MG63 (cell line): Measurements from ENCODE around the gene TTC16. TPM values are rescaled to one million over a fixed set of nuclear protein-coding genes. Genes with fewer than 3 reads are reported as not detected.

ENCODE experiments used
- DNase-seq: peaks from one replicate; pipeline ENCODE4 v3.0.0-alpha.2; 2020
- H3K27me3 ChIP-seq: fragments of 250-450 bp; sonication (Bioruptor Pico); 2 replicates; pipeline ENCODE4 v1.5.1; 2020; ENCODE audit warnings: mild to moderate bottlenecking, moderate library complexity
- H3K36me3 ChIP-seq: fragments of 250-450 bp; sonication (Bioruptor Pico); 2 replicates; pipeline ENCODE4 v1.5.1; 2020; ENCODE audit warnings: mild to moderate bottlenecking, moderate library complexity
- H3K4me3 ChIP-seq: fragments of 250-450 bp; sonication (Bioruptor Pico); 2 replicates; pipeline ENCODE4 v1.5.1; 2020; ENCODE audit warnings: mild to moderate bottlenecking, moderate library complexity
- H3K9me3 ChIP-seq: fragments of 250-450 bp; sonication (Bioruptor Pico); 2 replicates; pipeline ENCODE4 v1.5.1; 2020; ENCODE audit warnings: mild to moderate bottlenecking, moderate library complexity
- total RNA-seq: library from RNA; depleted of rRNA; stranded (reverse); fragments of >200 nt; shearing (Covaris generic); gene quantifications from 2 replicates; pipeline ENCODE4 v1.2.3, GENCODE V29; 2014; ENCODE audit warnings: low replicate concordance; rRNA removed

TTC16 gene, protein sequence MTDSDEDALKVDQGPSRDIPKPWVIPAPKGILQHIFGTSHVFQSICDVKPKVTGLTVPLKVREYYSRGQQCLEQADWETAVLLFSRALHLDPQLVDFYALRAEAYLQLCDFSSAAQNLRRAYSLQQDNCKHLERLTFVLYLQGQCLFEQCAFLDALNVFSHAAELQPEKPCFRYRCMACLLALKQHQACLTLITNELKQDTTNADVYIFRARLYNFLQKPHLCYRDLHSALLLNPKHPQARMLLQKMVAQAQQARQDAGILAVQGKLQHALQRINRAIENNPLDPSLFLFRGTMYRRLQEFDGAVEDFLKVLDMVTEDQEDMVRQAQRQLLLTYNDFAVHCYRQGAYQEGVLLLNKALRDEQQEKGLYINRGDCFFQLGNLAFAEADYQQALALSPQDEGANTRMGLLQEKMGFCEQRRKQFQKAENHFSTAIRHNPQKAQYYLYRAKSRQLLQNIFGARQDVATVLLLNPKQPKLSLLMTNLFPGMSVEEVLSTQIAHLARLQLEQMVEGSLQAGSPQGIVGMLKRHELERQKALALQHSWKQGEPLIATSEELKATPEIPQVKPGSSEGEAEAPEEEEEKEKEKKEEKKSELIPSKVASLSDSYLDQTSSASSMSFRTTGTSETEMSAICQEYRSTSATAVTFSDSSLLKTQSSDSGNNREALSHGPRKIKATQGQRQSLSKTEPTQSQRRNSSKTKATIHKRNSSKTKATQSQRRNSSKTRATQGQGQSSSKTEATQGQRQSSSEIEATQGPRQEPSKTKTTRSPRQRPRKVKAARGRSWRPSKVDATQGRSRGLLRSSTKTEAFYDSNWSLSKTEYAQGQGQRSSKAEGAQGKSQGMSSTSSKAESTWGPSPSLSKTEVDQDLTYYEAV
- total RNA-seq = not detected in 2 replicates

DNA sequence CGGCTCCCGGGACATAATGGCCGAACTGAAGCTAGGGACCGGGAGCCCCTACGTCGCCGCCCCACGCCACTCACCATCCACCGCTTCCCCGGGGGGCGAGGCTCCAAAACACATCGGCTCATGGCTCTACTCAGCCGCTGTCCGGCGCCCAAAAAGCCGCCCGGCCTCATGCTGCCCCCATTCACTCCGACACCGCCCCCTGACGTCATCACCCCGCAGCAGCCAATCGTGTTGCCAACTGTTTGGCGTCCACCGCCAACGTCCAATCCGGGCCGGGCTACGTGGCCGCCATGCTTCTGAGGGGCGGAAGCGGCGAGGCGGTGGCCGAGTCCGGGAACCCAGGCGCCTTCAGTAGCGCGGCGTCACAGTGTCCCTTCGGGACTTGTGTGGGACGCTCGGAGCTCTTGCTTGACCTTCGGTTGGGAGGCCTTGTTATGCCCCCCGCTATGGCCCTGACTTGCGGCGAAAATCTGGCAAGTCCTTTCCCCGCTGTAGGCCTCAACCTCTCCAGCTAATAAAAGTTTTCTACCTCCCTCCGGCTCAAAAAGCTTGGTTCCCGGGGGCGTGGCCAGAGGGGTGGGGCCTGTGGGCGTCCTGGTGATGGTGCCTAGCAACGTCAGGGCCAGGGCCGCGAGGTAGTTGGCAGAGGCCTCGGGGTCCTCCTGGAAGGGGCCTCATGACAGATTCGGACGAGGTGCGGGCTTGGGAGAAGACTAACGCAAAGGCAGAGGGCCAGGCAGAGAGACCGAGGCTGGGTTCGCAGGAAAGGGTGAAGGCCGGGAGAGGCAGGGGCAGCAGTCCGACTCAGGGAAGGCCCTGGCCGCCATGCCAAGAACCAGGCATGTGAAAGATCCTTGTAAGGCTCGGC lies at the start of gene TTC16, which contains the start of gene PTRH1:
TTC16 (plus strand) TSS at position 610 of the 868 bp plus-strand sequence; CDS start at position 677, 67 bp downstream.
PTRH1 (minus strand) TSS at position 194 of the 868 bp plus-strand sequence; CDS start at position 170, 24 bp downstream.
- no peaks in the 10 kb centered on the region for H3K9me3 ChIP-seq

DNA sequence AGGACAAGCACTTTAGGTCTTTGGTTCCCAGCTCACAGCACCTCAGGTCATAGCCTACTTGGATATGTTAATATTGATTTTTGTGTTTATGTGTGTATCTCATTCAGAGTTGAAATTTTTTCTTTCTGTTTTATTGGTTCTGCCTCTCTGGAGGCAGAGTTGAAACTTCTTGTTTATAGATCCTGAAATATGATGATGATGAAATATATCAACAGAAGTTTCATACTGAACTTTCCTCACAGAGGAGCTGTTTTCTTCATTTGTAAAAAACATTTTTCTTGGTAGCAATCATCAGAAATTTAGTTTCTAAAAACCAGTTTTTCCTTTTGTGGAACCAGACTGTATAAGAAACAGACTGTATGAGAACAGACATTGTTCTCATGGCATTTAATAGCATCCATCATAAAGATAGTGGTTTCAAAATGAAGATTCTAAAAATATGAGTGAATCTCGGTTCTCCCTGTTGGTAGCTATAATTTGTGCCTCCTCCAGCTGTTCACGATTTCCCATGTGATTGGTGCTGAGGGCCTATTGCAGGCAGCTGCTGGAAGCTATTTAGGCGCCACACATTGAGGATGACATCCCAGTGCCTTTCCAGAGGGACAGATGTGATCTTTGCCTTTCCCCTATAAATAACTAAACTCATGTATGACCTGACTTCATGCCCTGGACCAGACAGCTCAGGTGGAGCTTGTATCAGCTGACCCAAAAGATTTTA lies 48.6 kb upstream of the TTC16 start:
- DNase-seq = no peak
- Histone ChIP-seq H3K27me3 (no peaks in the 10 kb centered on the region), H3K4me3 (no peak overlapping the region), H3K9me3 (no peaks in the 10 kb centered on the region), H3K36me3 (no peaks in the 10 kb centered on the region)

More for the DNA sequence above, at the start of gene TTC16, which contains the start of gene PTRH1:
- peaks cover 3% of the 10 kb centered on the region for H3K36me3 ChIP-seq
- peak; percentile 97 for DNase-seq
- H3K4me3 ChIP-seq = peak within 1 kb of the TSS; percentile 81
- H3K27me3 ChIP-seq = no peaks in the 10 kb centered on the region

DNA sequence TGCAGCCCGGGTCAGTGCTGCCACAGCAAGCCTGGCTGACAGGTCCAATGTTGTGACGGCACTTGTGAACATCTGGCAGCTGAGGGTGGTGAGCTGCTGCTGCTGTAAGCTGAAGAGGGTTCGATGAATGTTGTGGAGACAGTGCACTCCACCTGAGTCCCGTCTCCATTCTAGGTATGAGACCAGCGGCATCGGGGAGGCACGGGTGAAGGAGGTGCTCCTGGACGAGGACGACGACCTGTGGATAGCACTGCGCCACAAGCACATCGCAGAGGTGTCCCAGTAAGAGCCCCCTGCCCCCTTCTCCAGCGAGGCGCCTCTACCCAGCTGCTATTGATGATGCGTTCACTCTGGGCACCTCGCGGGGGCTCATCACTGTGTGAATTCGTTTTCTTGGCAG lies 48.0 kb upstream of the TTC16 start:
- Histone ChIP-seq H3K9me3 (no peaks in the 10 kb centered on the region), H3K27me3 (no peaks in the 10 kb centered on the region), H3K36me3 (no peaks in the 10 kb centered on the region), H3K4me3 (no peak overlapping the region)
- DNase-seq = no peak

DNA sequence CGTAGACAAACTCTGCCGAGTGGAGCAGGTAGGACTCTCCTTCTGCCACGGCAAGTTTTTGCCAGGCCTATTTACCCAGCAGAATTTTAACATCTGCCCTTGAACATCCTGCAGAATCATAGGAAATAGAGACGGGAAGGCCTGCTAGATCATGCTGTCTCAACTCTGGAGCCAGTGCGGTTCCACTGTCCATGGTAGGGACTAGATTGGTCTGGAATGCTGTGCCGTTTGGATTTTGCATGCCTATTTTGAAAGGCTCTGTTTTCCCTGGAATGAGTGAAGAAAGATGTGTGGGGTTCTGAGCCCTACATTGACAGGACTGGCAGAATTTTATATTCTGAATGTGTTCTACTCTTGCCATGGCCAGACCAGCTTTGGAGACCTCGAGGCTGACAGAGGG lies 42.6 kb upstream of the TTC16 start:
- no peaks in the 10 kb centered on the region for H3K36me3 ChIP-seq

DNA sequence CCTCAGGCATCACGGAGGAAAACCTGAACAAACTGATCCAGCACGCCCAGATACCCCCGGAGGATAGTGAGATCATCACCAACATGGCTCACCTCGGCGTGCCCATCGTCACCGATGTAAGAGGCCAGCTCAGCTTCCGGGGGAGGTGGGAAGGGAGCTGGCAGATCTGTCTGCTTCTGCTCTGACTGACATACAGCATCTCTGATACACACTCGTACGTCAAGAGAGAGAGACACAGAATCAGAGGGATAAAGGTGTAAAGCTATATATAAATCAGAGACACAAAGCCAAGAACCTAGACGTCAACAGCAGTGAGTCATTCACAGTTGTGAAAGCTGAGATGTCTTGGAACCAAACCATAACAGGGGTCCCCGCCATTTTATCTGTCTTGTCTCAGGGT lies 39.2 kb upstream of the TTC16 start:
- Histone ChIP-seq H3K27me3 (no peaks in the 10 kb centered on the region), H3K36me3 (no peaks in the 10 kb centered on the region), H3K4me3 (no peak overlapping the region), H3K9me3 (no peaks in the 10 kb centered on the region)
- no peak for DNase-seq

More for the DNA sequence above, 42.6 kb upstream of the TTC16 start:
- Histone ChIP-seq H3K4me3 (no peak overlapping the region), H3K9me3 (no peaks in the 10 kb centered on the region), H3K27me3 (no peaks in the 10 kb centered on the region)
- no peak for DNase-seq

DNA sequence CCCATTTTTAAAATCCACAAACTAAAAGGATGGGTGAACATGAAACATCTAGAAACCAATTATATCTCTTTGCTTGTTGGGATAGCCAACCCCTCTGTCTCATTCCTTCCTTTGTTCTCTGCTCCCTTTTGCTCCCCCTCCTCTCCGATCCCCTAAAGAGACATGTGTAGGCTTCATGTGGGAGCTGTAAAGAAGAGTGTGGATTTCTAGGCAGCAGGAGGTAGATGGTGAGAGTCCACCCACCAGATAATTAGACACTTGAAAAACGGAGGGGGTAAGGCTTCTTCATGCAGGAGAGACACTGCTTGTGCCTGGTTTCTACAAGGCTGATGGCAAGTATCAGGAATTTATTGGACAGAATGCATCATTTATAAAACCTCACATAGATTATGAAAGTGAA lies 36.4 kb upstream of the TTC16 start:
- Histone ChIP-seq H3K36me3 (no peaks in the 10 kb centered on the region; the same call in 1 of the 2 replicates), H3K9me3 (no peaks in the 10 kb centered on the region), H3K4me3 (no peak overlapping the region), H3K27me3 (no peaks in the 10 kb centered on the region)
- no peak for DNase-seq

DNA sequence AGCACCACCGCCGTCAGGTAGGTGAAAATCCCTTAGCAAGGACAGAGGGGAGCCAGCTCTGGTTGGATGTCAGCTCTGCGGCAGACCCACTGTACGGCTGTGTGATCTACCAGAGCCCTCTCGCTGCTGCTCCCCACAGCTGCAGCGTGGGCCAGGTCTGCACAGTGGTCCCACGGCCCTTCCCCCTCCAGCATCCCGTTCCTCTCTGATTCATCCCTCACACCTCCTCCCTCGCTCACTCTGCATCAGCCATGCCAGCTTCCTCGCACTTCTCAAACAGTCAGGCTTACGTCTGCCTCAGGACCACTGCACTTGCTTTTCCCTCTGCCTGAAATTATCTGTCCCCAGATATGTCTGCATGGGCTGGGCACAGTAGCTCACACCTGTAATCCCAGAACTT lies 35.7 kb upstream of the TTC16 start:
- Histone ChIP-seq H3K4me3 (no peak overlapping the region), H3K36me3 (no peaks in the 10 kb centered on the region; the same call in 1 of the 2 replicates), H3K9me3 (no peaks in the 10 kb centered on the region), H3K27me3 (no peaks in the 10 kb centered on the region)
- no peak for DNase-seq

DNA sequence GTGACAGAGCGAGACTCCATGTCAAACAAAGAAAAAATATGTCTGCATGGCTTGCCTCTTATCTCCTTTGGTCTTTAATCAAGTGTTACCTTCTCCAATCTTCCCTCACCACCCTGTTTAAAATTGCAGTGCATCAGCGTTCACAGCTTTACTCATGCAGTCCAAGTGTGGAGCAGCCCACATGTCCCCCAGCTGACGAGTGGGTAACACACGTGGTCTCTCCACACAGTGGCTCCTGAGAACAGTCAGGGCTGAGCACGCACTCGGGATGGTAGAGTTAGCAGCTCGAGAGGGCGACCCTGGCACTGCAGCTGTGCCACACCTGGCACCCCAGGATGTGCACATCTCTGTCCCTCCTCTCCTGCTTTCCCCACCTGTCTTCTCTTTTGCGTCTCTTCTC lies 35.0 kb upstream of the TTC16 start:
- Histone ChIP-seq H3K36me3 (no peaks in the 10 kb centered on the region; the same call in 1 of the 2 replicates), H3K9me3 (no peaks in the 10 kb centered on the region), H3K27me3 (no peaks in the 10 kb centered on the region), H3K4me3 (no peak overlapping the region)
- DNase-seq = no peak

DNA sequence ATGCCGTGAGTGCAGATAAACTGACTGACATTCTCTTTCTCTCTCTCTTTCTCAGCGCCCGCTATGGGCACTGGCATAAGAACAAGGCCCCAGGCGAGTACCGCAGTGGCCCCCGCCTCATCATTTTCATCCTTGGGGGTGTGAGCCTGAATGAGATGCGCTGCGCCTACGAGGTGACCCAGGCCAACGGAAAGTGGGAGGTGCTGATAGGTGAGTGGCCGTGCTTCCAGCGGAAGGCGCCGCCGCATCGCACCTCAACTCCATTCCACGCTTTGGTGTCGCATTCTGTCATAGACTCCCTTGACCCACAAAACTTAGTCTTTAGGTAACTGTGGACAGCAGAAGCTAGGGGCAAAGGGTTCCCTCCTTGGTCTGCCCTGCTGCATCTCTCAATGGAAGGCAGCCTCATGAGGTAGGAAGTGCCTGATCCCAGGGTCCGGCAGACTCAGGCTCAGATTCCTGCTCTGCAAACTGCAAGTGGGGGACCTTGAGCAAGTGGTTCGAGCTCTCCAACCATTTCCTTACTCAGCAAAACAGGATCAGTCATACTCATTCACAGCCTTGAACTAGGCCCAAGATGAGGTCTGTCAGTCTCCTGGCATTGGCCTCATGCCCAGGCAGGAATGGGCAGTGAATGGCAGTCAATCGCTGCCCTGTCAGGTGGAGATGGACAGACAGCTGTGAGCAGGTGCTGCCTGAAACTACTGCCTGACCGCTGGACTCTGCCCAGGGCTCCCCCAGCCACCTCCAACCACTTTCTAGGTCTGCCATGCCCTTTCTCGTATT lies 33.3 kb upstream of the TTC16 start:
- H3K36me3 ChIP-seq = no peaks in the 10 kb centered on the region; the same call in 1 of the 2 replicates
- H3K27me3 ChIP-seq = no peaks in the 10 kb centered on the region
- no peak overlapping the region for H3K4me3 ChIP-seq
- DNase-seq = peak; percentile 35
- H3K9me3 ChIP-seq = no peaks in the 10 kb centered on the region

DNA sequence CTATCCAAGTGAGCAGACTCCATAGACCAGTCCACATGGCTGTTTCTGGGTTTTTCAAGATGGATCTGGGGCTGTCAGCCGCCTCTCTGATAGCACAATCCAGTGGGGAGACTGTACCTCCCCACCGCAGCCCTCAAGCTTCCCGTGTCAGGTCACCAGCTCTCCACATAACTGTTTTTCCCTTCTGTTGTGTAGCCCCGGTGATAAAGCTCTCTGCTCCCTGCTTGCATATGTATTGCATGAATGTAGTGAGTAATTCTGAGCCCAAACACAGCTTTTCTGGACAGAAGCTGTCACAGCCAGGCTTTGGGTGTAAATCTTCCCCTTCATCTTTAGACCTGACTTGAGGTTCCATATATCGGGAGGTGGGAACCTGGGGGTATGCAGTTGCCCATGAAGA lies 32.2 kb upstream of the TTC16 start:
- Histone ChIP-seq H3K4me3 (no peak overlapping the region), H3K27me3 (no peaks in the 10 kb centered on the region), H3K36me3 (no peaks in the 10 kb centered on the region; the same call in 1 of the 2 replicates), H3K9me3 (no peaks in the 10 kb centered on the region)
- DNase-seq = no peak

DNA sequence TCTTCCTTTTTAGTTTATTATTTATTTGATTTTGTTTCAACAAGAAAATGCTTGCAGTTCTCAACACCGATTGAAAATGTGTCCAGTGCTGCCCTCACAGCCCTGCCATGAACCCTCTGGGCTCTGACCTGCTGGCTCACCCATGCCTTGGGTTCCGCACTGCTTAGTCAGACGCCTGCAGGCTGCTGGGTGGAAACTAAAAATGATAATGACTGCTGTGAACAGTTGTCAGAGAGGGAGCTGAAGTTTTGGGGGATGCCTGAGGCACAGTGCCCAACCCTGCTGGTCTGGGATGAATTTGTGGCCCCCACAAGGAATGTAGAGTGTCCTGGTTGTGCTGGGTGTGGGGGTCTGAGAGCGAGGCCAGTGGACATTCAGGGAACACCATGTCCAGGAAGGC lies 31.3 kb upstream of the TTC16 start:
- DNase-seq = peak; percentile 72
- Histone ChIP-seq H3K36me3 (no peaks in the 10 kb centered on the region; the same call in 1 of the 2 replicates), H3K27me3 (no peaks in the 10 kb centered on the region), H3K9me3 (no peaks in the 10 kb centered on the region), H3K4me3 (no peak overlapping the region)

DNA sequence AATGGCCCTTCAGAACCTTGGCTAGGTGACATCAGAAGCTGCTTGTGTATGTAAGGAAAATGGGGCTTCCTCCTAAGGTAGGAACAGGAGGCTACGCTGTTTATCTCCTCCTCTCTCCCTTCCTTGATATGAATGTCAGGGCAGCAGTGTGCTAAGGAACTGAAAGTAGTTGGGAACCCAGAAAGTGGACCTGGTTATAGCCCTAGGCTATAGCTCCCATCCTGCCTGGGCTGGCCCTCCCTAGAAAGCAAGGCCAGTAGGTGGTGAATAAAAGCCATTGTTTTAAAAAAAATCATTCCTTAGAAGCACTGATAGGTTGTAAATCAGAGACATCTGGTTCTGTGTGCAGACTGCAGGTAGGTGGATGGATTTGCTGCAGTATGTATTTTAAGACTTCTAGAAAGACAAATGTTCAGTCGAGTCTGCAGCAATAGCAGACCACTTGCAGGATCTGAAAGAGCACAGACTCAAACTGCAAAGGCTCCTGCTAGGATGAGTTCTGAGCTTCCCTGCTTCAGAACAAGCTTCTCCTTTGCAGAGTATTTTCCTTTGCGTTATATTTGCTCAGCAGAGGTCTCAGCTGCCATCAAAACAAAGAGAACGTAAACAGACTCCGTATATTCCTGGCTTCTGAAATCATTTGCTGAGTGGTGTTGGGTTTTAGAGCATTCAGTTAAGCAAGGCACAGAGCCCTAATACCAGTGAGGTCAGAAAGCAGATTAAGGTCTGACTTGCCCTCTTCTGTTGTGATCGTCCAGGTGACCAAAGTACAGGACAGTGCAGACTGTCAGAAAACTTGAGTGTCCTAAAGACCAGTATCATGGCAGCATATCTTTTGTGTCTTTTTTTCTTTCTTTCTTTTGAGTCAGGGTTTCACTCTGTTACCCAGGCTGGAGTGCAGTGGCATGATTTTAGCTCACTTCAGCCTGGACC lies 29.2 kb upstream of the TTC16 start:
- H3K9me3 ChIP-seq = no peaks in the 10 kb centered on the region
- H3K27me3 ChIP-seq = no peaks in the 10 kb centered on the region
- no peak for DNase-seq
- no peak overlapping the region for H3K4me3 ChIP-seq
- peaks cover 2% of the 10 kb centered on the region; the same call in 1 of the 2 replicates for H3K36me3 ChIP-seq

DNA sequence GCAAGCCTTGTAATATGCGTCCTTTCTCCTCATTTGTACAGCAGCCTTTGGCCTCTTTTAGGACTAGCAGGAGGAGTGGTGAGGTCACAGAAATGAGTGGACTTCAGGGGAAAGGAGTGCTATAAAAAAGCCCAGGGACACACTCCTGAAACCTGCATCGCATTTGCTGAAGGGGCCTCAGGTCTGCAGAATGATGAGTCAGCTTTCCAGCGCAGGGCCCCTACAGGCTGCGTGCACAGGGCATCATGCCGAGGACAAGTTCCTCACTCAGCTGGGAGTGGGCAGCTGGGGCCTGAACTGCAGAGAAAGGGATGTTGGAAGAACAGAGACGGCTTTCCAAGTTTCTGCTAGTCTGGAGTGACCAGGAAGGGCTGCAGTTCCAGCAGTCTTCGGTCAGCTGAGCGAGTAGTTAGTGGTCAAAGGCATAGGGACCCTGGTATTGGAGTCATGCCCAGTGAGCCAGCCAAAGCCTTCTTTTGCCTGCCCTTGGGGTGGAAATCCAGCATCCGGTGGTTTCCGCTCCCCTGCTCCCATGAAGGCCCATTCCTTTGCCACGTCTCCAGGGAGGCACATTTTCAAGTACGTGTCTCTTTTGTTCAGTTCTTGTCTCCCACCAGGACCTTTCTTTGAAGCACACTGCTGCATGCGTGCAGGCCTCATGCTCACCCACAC lies 26.4 kb upstream of the TTC16 start:
- H3K27me3 ChIP-seq = no peaks in the 10 kb centered on the region
- H3K36me3 ChIP-seq = peaks cover 2% of the 10 kb centered on the region; the same call in 1 of the 2 replicates
- H3K9me3 ChIP-seq = no peaks in the 10 kb centered on the region
- H3K4me3 ChIP-seq = no peak overlapping the region
- no peak for DNase-seq

DNA sequence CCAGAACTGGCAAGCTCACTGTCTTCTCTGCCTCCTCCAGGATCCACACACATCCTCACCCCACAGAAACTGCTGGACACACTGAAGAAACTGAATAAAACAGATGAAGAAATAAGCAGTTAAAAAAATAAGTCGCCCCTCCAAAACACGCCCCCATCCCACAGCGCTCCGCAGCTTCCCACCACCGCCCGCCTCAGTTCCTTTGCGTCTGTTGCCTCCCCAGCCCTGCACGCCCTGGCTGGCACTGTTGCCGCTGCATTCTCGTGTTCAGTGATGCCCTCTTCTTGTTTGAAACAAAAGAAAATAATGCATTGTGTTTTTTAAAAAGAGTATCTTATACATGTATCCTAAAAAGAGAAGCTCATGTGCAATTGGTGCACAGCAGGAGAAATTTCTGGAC lies 25.1 kb upstream of the TTC16 start:
- Histone ChIP-seq H3K36me3 (peaks cover 2% of the 10 kb centered on the region; the same call in 1 of the 2 replicates), H3K9me3 (no peaks in the 10 kb centered on the region), H3K27me3 (no peaks in the 10 kb centered on the region), H3K4me3 (no peak overlapping the region)
- DNase-seq = no peak
